GM12878 (cell line): ENCODE data around the gene POLR1A. TPM values are rescaled to one million over a fixed set of nuclear protein-coding genes. Genes with fewer than 3 reads are reported as not detected.

ENCODE experiments used
- ATAC-seq: fragments of 200-7000 bp; cut with Tn5 transposase; 3 replicates; pipeline ENCODE4 v1.9.1; 2020; ENCODE audit warnings: mild to moderate bottlenecking, moderate library complexity
- BruUV-seq: library from RNA; stranded (reverse); fragments of 400-500 nt; replicated peaks from 2 replicates; lab custom pipeline; 2021; lab: Mats Ljungman, UMichigan
- CTCF ChIA-PET: fragments of 300-600 bp; sonication (Branson Sonifier 250); formaldehyde crosslinking; extraction: SDS; loops from one replicate; lab custom pipeline; 2021; ENCODE audit warnings: inconsistent platforms; lab: Yijun Ruan, JAX
- POLR2A ChIA-PET: fragments of 350-600 bp; formaldehyde crosslinking; extraction: SDS; loops from one replicate; lab custom pipeline; 2021; ENCODE audit warnings: inconsistent platforms; lab: Charles Lee
- RAD21 ChIA-PET: fragments of 300-600 bp; sonication (Branson Sonifier 250); formaldehyde crosslinking; loops from one replicate; lab custom pipeline; 2023; ENCODE audit warnings: antibody characterized with exemption; ENCODE audit not compliant: unreplicated experiment; lab: Charles Lee
- SMC1A ChIA-PET: fragments of 300-600 bp; sonication (Branson Sonifier 250); formaldehyde crosslinking; loops from one replicate; lab custom pipeline; 2023; ENCODE audit not compliant: unreplicated experiment, uncharacterized antibody; lab: Charles Lee
- DNase-seq: peaks from one replicate; pipeline ENCODE4 v3.0.0-alpha.2; 2011; ENCODE audit warnings: low read depth, low spot score
- FAIRE-seq: peaks from 3 replicates; lab custom pipeline; 2011; peaks lifted over from hg19 to GRCh38; lab: Jason Lieb, UNC
- H2AFZ ChIP-seq: 2 replicates; pipeline ENCODE4 v1.6.0; 2011; ENCODE audit warnings: low read depth, low read length, control low read depth; ENCODE audit not compliant: control insufficient read depth
- H3K27ac ChIP-seq: 2 replicates; pipeline ENCODE4 v1.5.1; 2011; ENCODE audit warnings: control low read depth; ENCODE audit not compliant: control insufficient read depth, insufficient read depth
- H3K27me3 ChIP-seq, 2 experiments: replicated peaks in 1 of 2; 2 replicates each; pipeline versions ENCODE4 v1.6.0 to v1.6.1; 2011; ENCODE audit warnings: low read length in 1 of 2; ENCODE audit not compliant: control insufficient read depth in 2 of 2, insufficient read depth in 2 of 2
- H3K36me3 ChIP-seq, 2 experiments: 2 replicates each; pipeline ENCODE4 v1.5.1; 2011; ENCODE audit warnings: low read length in 1 of 2; ENCODE audit not compliant: control insufficient read depth in 2 of 2, insufficient read depth in 2 of 2
- H3K4me1 ChIP-seq: 2 replicates; pipeline ENCODE4 v1.6.1; 2011; ENCODE audit warnings: mild to moderate bottlenecking, low read length, moderate library complexity, mixed read lengths; ENCODE audit not compliant: control insufficient read depth, insufficient read depth
- H3K4me2 ChIP-seq: 2 replicates; pipeline ENCODE4 v1.6.0; 2011; ENCODE audit warnings: control low read depth; ENCODE audit not compliant: control insufficient read depth, insufficient read depth
- H3K4me3 ChIP-seq: fragments of 200-600 bp; sonication (generic); 2 replicates; pipeline ENCODE4 v1.5.1; 2016
- H3K79me2 ChIP-seq: 2 replicates; pipeline ENCODE4 v1.6.0; 2011; ENCODE audit warnings: low read length; ENCODE audit not compliant: control insufficient read depth, insufficient read depth
- H3K9ac ChIP-seq: 2 replicates; pipeline ENCODE4 v1.8.0; 2011; ENCODE audit warnings: low read length, control low read depth, mixed read lengths; ENCODE audit not compliant: control insufficient read depth, insufficient read depth
- H3K9me3 ChIP-seq: replicated peaks from 3 replicates; pipeline ENCODE4 v1.5.1; 2011; ENCODE audit warnings: mild to moderate bottlenecking, low read length; ENCODE audit not compliant: control insufficient read depth, insufficient read depth
- H4K20me1 ChIP-seq: 2 replicates; pipeline ENCODE4 v1.6.0; 2011; ENCODE audit not compliant: control insufficient read depth, insufficient read depth
- DPF2 ChIP-seq: fragments of 450-650 bp; IDR thresholded peaks from 2 replicates; pipeline ENCODE4 v1.6.1; 2017; ENCODE audit warnings: mild to moderate bottlenecking
- EGR1 ChIP-seq, 2 experiments: IDR thresholded peaks; 1 replicate in 1 of 2; 2 replicates in 1 of 2; pipeline ENCODE4 v1.6.1; 2011 to 2012; ENCODE audit warnings: low read depth in 2 of 2, low read length in 2 of 2, borderline replicate concordance in 1 of 2, mild to moderate bottlenecking in 1 of 2, moderate library complexity in 1 of 2
- EZH2 ChIP-seq: IDR thresholded peaks from 2 replicates; pipeline ENCODE4 v1.6.1; 2012; ENCODE audit warnings: low read depth, mild to moderate bottlenecking, control low read depth, inconsistent platforms, low read length, borderline replicate concordance; ENCODE audit not compliant: control insufficient read depth
- PAX5 ChIP-seq: IDR thresholded peaks from 2 replicates; pipeline ENCODE4 v1.6.1; 2011; ENCODE audit warnings: low read depth, low read length, borderline replicate concordance
- POLR2A ChIP-seq: IDR thresholded peaks from 2 replicates; pipeline ENCODE4 v1.6.1; 2011; ENCODE audit warnings: low read depth, mild to moderate bottlenecking, low read length
- RAD21 ChIP-seq: IDR thresholded peaks from 2 replicates; pipeline ENCODE4 v1.6.1; 2011; ENCODE audit warnings: mild to moderate bottlenecking, low read depth, low read length, moderate library complexity; ENCODE audit not compliant: insufficient read depth
- SMAD5 ChIP-seq: IDR thresholded peaks from 2 replicates; pipeline ENCODE4 v1.6.1; 2016; ENCODE audit warnings: antibody characterized with exemption, low read depth
- ZNF274 ChIP-seq: IDR thresholded peaks from one replicate; pipeline ENCODE4 v1.8.0; 2011; ENCODE audit not compliant: insufficient read length, insufficient read depth
- WGBS: methylation state at CpG from one replicate; pipeline ENCODE4 v1.1.6; 2016; ENCODE audit warnings: low lambda C conversion rate; ENCODE audit not compliant: insufficient replicate concordance, insufficient coverage; ENCODE audit errors: missing lambda C conversion rate; 5-methylcytosine and 5-hydroxymethylcytosine counted together
- in situ Hi-C: fragments of 300-500 bp; cut with MboI; formaldehyde crosslinking; loops from 9 replicates; pipeline ENCODE4 v1.14.3; 2018; ENCODE audit warnings: mixed read lengths
- intact Hi-C: fragments of 100-400 bp; cut with micrococcal nuclease; formaldehyde crosslinking; loops from one replicate; pipeline ENCODE4 v1.14.2; 2022; ENCODE audit not compliant: unreplicated experiment
- polyA plus RNA-seq, 11 experiments: library from polyadenylated mRNA; depleted of rRNA in 4 of 11; unstranded in 6 of 11; stranded (reverse) in 5 of 11; fragments of >200 nt; fragmentation: Nextera tagmentation in 4 of 11; fragmentation: Illumina TruSeq in 1 of 11; extraction: Ambion mirVana in 4 of 11; extraction: Trizol in 1 of 11; gene quantifications; 1 replicate in 1 of 11; 2 replicates in 10 of 11; pipeline versions ENCODE4 v1.2.1 to v1.2.3, GENCODE V29; 2011 to 2016; ENCODE audit warnings: inconsistent platforms in 2 of 11, missing spikeins in 2 of 11, low read depth in 1 of 11
- total RNA-seq, 4 experiments: library from RNA; depleted of rRNA in 3 of 4; stranded (reverse); fragments of >200 nt in 3 of 4; fragmentation: Illumina TruSeq in 1 of 4; extraction: Trizol in 1 of 4; gene quantifications; 2 replicates each; pipeline versions ENCODE4 v1.2.1 to v1.2.3, GENCODE V29; 2013 to 2021
- TF ChIP-seq, protein P1 (sequence below): IDR thresholded peaks from 2 replicates; pipeline ENCODE4 v1.6.1; 2011; ENCODE audit warnings: borderline replicate concordance, low read depth, mild to moderate bottlenecking, moderate library complexity, mixed read lengths, low read length; ENCODE audit not compliant: insufficient read depth; ENCODE audit errors: extremely low read length
- TF ChIP-seq, protein P2 (sequence below): IDR thresholded peaks from 2 replicates; pipeline ENCODE4 v1.6.1; 2011; ENCODE audit warnings: borderline replicate concordance, low read depth, mild to moderate bottlenecking, moderate library complexity, low read length; ENCODE audit not compliant: insufficient read depth, poor library complexity, severe bottlenecking
- TF ChIP-seq, protein P3 (sequence below): IDR thresholded peaks from 2 replicates; pipeline ENCODE4 v1.6.1; 2011; ENCODE audit warnings: low read depth, mild to moderate bottlenecking, low read length, moderate library complexity, borderline replicate concordance; ENCODE audit errors: extremely low read depth

Gene POLR1A
- total and polyA plus RNA-seq, 10 of the 15 experiments (the other 5 are each of a cell fraction or from before 2014, with no cell fraction given) = 2.1 to 53.9 (median 17.8) TPM

DNA sequence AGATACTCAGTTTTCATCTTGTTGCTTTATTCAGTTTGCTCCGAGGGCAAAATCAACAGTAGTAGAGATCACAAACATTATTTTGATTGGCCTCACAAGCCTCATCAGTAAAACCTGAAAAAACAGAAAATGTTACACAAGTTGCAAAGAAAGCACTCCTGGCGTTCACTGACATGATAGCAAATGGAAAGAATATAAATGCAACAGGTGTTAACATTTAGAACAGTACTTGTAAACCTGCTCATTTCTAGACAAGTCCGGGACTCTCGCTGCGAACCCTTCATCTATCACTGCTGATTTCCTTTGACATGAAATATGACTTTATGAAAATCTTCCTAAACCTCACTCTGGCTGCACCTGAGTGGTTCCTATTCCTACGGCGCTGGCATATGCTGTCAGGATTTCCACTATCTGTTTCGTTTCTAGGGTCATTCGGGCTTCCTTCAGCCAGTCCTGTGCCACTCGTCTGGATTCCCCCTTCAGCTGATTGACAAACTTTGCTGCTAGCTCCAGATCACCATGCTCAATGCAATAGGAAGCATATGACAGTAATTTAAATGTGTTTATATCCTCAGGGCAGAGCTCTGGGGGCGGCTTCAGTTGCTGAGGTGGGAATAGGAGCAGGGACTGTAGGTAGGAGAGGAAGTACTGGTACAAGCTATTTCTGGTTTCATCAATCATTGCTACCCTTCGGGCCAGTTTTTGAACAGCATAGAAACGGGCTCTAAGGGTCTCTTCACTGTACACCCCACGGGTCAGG is 38.4 kb upstream of the POLR1A start:
- SMC1A ChIA-PET = no interaction called here
- DNase-seq (no peak), ATAC-seq (no peak), FAIRE-seq (no peak)
- Histone ChIP-seq H3K4me2 (no peak overlapping the region), H3K9me3 (no peaks in the 10 kb centered on the region), H3K9ac (no peak overlapping the region), H3K27ac (no peak overlapping the region), H3K4me1 (no peaks in the 10 kb centered on the region), H2AFZ (no peak overlapping the region), H3K79me2 (no peaks in the 10 kb centered on the region), H3K27me3 (no peaks in the 10 kb centered on the region), H4K20me1 (no peaks in the 10 kb centered on the region), H3K36me3 (peaks cover 9 to 20% of the 10 kb centered on the region in 2 experiments), H3K4me3 (no peak overlapping the region)
- 83% methylated on average over 14 of the region's 14 CpGs for WGBS
- in situ Hi-C loops = no loop called here
- TSS peak; percentile 70 for BruUV-seq
- CTCF ChIA-PET = interaction anchor here (1.3 to 1.4 kb wide), 2 partner anchors 9 to 317 kb away, joined by 3 read pairs; no protein-coding TSS in a partner anchor
- intact Hi-C loops = no loop called here
- 0 out of 2 replicates have a peak, but pooled peaks have one; percentile 30 for TF ChIP-seq POLR2A
- TF ChIP-seq, protein P1, sequence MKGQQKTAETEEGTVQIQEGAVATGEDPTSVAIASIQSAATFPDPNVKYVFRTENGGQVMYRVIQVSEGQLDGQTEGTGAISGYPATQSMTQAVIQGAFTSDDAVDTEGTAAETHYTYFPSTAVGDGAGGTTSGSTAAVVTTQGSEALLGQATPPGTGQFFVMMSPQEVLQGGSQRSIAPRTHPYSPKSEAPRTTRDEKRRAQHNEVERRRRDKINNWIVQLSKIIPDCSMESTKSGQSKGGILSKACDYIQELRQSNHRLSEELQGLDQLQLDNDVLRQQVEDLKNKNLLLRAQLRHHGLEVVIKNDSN = no peak
- POLR2A ChIA-PET = no interaction called here
- RAD21 ChIA-PET = no interaction called here

DNA sequence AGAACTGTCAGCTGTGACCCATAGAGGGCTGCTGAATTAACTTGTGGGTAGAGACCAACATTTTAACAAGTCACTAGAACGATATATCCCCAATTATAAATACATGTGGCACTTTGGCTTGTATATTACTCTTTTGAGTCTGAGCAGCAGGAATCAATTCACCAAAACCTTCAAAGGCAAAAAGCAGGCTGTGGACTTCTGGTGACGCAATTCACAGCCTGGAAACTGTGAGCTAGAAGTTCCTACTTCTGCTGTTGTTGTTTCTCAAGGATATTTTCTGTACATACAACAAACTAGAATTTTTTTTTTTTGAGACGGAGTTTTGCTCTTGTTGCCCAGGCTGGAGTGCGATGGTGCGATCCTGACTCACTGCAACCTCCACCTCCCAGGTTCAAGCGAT is 37.6 kb upstream of the POLR1A start:
- DNase-seq (no peak), ATAC-seq (no peak), FAIRE-seq (no peak)
- H2AFZ ChIP-seq = no peak overlapping the region
- no peaks in the 10 kb centered on the region for H3K9me3 ChIP-seq
- WGBS = 83% methylated on average over 6 of the region's 6 CpGs
- intact Hi-C loops (no loop called here), in situ Hi-C loops (no loop called here)
- no peaks in the 10 kb centered on the region for H3K4me1 ChIP-seq
- H3K36me3 ChIP-seq = peaks cover 13 to 27% of the 10 kb centered on the region in 2 experiments
- TF ChIP-seq DPF2 = no peak
- no peak for TF ChIP-seq PAX5
- TF ChIP-seq EGR1 (IDR thresholded peaks at IDR 0.05; ENCODE audit: borderline replicate concordance in 1 of 2, low read depth in 2 of 2, low read length in 2 of 2) = no peak
- TF ChIP-seq, protein P2, sequence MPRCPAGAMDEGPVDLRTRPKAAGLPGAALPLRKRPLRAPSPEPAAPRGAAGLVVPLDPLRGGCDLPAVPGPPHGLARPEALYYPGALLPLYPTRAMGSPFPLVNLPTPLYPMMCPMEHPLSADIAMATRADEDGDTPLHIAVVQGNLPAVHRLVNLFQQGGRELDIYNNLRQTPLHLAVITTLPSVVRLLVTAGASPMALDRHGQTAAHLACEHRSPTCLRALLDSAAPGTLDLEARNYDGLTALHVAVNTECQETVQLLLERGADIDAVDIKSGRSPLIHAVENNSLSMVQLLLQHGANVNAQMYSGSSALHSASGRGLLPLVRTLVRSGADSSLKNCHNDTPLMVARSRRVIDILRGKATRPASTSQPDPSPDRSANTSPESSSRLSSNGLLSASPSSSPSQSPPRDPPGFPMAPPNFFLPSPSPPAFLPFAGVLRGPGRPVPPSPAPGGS = no peak
- TF ChIP-seq, protein P3, sequence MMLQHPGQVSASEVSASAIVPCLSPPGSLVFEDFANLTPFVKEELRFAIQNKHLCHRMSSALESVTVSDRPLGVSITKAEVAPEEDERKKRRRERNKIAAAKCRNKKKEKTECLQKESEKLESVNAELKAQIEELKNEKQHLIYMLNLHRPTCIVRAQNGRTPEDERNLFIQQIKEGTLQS = no peak
- no peak for TF ChIP-seq ZNF274
- TF ChIP-seq RAD21 = no peak
- TF ChIP-seq SMAD5 = no peak
- TF ChIP-seq EZH2 = no peak
- no TSS peak for BruUV-seq
- no peak overlapping the region for H3K9ac ChIP-seq
- ChIA-PET POLR2A (interaction anchor here (0.8 to 1.3 kb wide), 2 partner anchors 15 to 41 kb away, joined by 3 to 5 read pairs; no protein-coding TSS in a partner anchor), CTCF (no interaction called here), SMC1A (no interaction called here), RAD21 (no interaction called here)
- H3K27me3 ChIP-seq = no peaks in the 10 kb centered on the region
- no peak overlapping the region for H3K4me3 ChIP-seq
- no peak overlapping the region for H3K4me2 ChIP-seq
- H4K20me1 ChIP-seq = no peaks in the 10 kb centered on the region
- no peak overlapping the region for H3K27ac ChIP-seq
- H3K79me2 ChIP-seq = no peaks in the 10 kb centered on the region
